ENCODE results near the gene RIPPLY3.

GRCh38 chr21:37009740-37010341, 3.3 kb downstream of the RIPPLY3 start:
- TF ChIP-seq CTCF (IDR thresholded peaks at IDR 0.05; ENCODE audit: extremely low read depth in 1 of 2, insufficient read depth in 1 of 2, low read depth in 1 of 2, low read length in 2 of 2), result peak; percentile 87 to 94
- no peak for TF ChIP-seq POLR2A (IDR thresholded peaks at IDR 0.05; ENCODE audit: low read depth, low read length)
